GM12878 (cell line): ENCODE data around the gene MAP3K10. TPM values are rescaled to one million over a fixed set of nuclear protein-coding genes. Genes with fewer than 3 reads are reported as not detected.

Experiments used
- ATAC-seq: fragments of 200-7000 bp; cut with Tn5 transposase; 3 replicates; pipeline ENCODE4 v1.9.1; 2020; ENCODE audit warnings: mild to moderate bottlenecking, moderate library complexity
- BruUV-seq: library from RNA; stranded (reverse); fragments of 400-500 nt; replicated peaks from 2 replicates; lab custom pipeline; 2021; lab: Mats Ljungman, UMichigan
- CTCF ChIA-PET: fragments of 300-600 bp; sonication (Branson Sonifier 250); formaldehyde crosslinking; extraction: SDS; loops from one replicate; lab custom pipeline; 2021; ENCODE audit warnings: inconsistent platforms; lab: Yijun Ruan, JAX
- POLR2A ChIA-PET: fragments of 350-600 bp; formaldehyde crosslinking; extraction: SDS; loops from one replicate; lab custom pipeline; 2021; ENCODE audit warnings: inconsistent platforms; lab: Charles Lee
- RAD21 ChIA-PET: fragments of 300-600 bp; sonication (Branson Sonifier 250); formaldehyde crosslinking; loops from one replicate; lab custom pipeline; 2023; ENCODE audit warnings: antibody characterized with exemption; ENCODE audit not compliant: unreplicated experiment; lab: Charles Lee
- SMC1A ChIA-PET: fragments of 300-600 bp; sonication (Branson Sonifier 250); formaldehyde crosslinking; loops from one replicate; lab custom pipeline; 2023; ENCODE audit not compliant: unreplicated experiment, uncharacterized antibody; lab: Charles Lee
- DNase-seq: peaks from one replicate; pipeline ENCODE4 v3.0.0-alpha.2; 2011; ENCODE audit warnings: low read depth, low spot score
- FAIRE-seq: peaks from 3 replicates; lab custom pipeline; 2011; peaks lifted over from hg19 to GRCh38; lab: Jason Lieb, UNC
- H2AFZ ChIP-seq: 2 replicates; pipeline ENCODE4 v1.6.0; 2011; ENCODE audit warnings: low read depth, low read length, control low read depth; ENCODE audit not compliant: control insufficient read depth
- H3K27ac ChIP-seq: 2 replicates; pipeline ENCODE4 v1.5.1; 2011; ENCODE audit warnings: control low read depth; ENCODE audit not compliant: control insufficient read depth, insufficient read depth
- H3K27me3 ChIP-seq, 2 experiments: replicated peaks in 1 of 2; 2 replicates each; pipeline versions ENCODE4 v1.6.0 to v1.6.1; 2011; ENCODE audit warnings: low read length in 1 of 2; ENCODE audit not compliant: control insufficient read depth in 2 of 2, insufficient read depth in 2 of 2
- H3K36me3 ChIP-seq, 2 experiments: 2 replicates each; pipeline ENCODE4 v1.5.1; 2011; ENCODE audit warnings: low read length in 1 of 2; ENCODE audit not compliant: control insufficient read depth in 2 of 2, insufficient read depth in 2 of 2
- H3K4me1 ChIP-seq: 2 replicates; pipeline ENCODE4 v1.6.1; 2011; ENCODE audit warnings: mild to moderate bottlenecking, low read length, moderate library complexity, mixed read lengths; ENCODE audit not compliant: control insufficient read depth, insufficient read depth
- H3K4me2 ChIP-seq: 2 replicates; pipeline ENCODE4 v1.6.0; 2011; ENCODE audit warnings: control low read depth; ENCODE audit not compliant: control insufficient read depth, insufficient read depth
- H3K4me3 ChIP-seq: fragments of 200-600 bp; sonication (generic); 2 replicates; pipeline ENCODE4 v1.5.1; 2016
- H3K79me2 ChIP-seq: 2 replicates; pipeline ENCODE4 v1.6.0; 2011; ENCODE audit warnings: low read length; ENCODE audit not compliant: control insufficient read depth, insufficient read depth
- H3K9ac ChIP-seq: 2 replicates; pipeline ENCODE4 v1.8.0; 2011; ENCODE audit warnings: low read length, control low read depth, mixed read lengths; ENCODE audit not compliant: control insufficient read depth, insufficient read depth
- H3K9me3 ChIP-seq: replicated peaks from 3 replicates; pipeline ENCODE4 v1.5.1; 2011; ENCODE audit warnings: mild to moderate bottlenecking, low read length; ENCODE audit not compliant: control insufficient read depth, insufficient read depth
- H4K20me1 ChIP-seq: 2 replicates; pipeline ENCODE4 v1.6.0; 2011; ENCODE audit not compliant: control insufficient read depth, insufficient read depth
- CHD1 ChIP-seq: IDR thresholded peaks from 2 replicates; pipeline ENCODE4 v1.6.1; 2012; ENCODE audit warnings: low read depth, low read length, improper control_type of control experiment
- CREM ChIP-seq: IDR thresholded peaks from 2 replicates; pipeline ENCODE4 v1.6.1; 2014; ENCODE audit warnings: antibody characterized with exemption, low read depth
- EZH2 ChIP-seq: IDR thresholded peaks from 2 replicates; pipeline ENCODE4 v1.6.1; 2012; ENCODE audit warnings: low read depth, mild to moderate bottlenecking, control low read depth, inconsistent platforms, low read length, borderline replicate concordance; ENCODE audit not compliant: control insufficient read depth
- MAX ChIP-seq: IDR thresholded peaks from 2 replicates; pipeline ENCODE4 v1.6.1; 2012; ENCODE audit warnings: low read depth, low read length, improper control_type of control experiment
- MYC ChIP-seq: IDR thresholded peaks from 2 replicates; pipeline ENCODE4 v1.6.1; 2011; ENCODE audit warnings: mild to moderate bottlenecking, low read length, moderate library complexity, inconsistent platforms; ENCODE audit not compliant: insufficient read depth, insufficient replicate concordance, insufficient read length, severe bottlenecking
- NR2F1 ChIP-seq: fragments of 450-650 bp; conservative IDR thresholded peaks from 2 replicates; pipeline ENCODE4 v1.6.1; 2017; ENCODE audit warnings: mild to moderate bottlenecking
- PBX3 ChIP-seq: IDR thresholded peaks from 2 replicates; pipeline ENCODE4 v1.6.1; 2011; ENCODE audit warnings: mild to moderate bottlenecking, low read depth, low read length, moderate library complexity; ENCODE audit not compliant: insufficient replicate concordance
- RUNX3 ChIP-seq: IDR thresholded peaks from 2 replicates; pipeline ENCODE4 v1.6.1; 2012; ENCODE audit warnings: low read length, inconsistent platforms
- STAT1 ChIP-seq: fragments of 450-650 bp; conservative IDR thresholded peaks from 2 replicates; pipeline ENCODE4 v1.6.1; 2014; ENCODE audit warnings: antibody characterized with exemption, mild to moderate bottlenecking
- TCF12 ChIP-seq: IDR thresholded peaks from 2 replicates; pipeline ENCODE4 v1.6.1; 2011; ENCODE audit warnings: low read depth, mild to moderate bottlenecking, low read length
- TCF3 ChIP-seq: IDR thresholded peaks from 2 replicates; pipeline ENCODE4 v1.6.1; 2012; ENCODE audit warnings: low read depth, mild to moderate bottlenecking, low read length, borderline replicate concordance; ENCODE audit not compliant: insufficient read depth
- USF1 ChIP-seq: IDR thresholded peaks from 2 replicates; pipeline ENCODE4 v1.6.1; 2011; ENCODE audit warnings: borderline replicate concordance, low read depth, mild to moderate bottlenecking, moderate library complexity, mixed read lengths, low read length; ENCODE audit not compliant: insufficient read depth; ENCODE audit errors: extremely low read length
- YY1 ChIP-seq: IDR thresholded peaks from 2 replicates; pipeline ENCODE4 v1.6.1; 2011; ENCODE audit warnings: low read depth, mild to moderate bottlenecking, low read length
- ZNF592 ChIP-seq: fragments of 450-650 bp; IDR thresholded peaks from 2 replicates; pipeline ENCODE4 v1.6.1; 2017; ENCODE audit warnings: mild to moderate bottlenecking, moderate library complexity
- WGBS: methylation state at CpG from one replicate; pipeline ENCODE4 v1.1.6; 2016; ENCODE audit warnings: low lambda C conversion rate; ENCODE audit not compliant: insufficient replicate concordance, insufficient coverage; ENCODE audit errors: missing lambda C conversion rate; 5-methylcytosine and 5-hydroxymethylcytosine counted together
- in situ Hi-C: fragments of 300-500 bp; cut with MboI; formaldehyde crosslinking; loops from 9 replicates; pipeline ENCODE4 v1.14.3; 2018; ENCODE audit warnings: mixed read lengths
- intact Hi-C: fragments of 100-400 bp; cut with micrococcal nuclease; formaldehyde crosslinking; loops from one replicate; pipeline ENCODE4 v1.14.2; 2022; ENCODE audit not compliant: unreplicated experiment
- polyA plus RNA-seq, 11 experiments: library from polyadenylated mRNA; depleted of rRNA in 4 of 11; unstranded in 6 of 11; stranded (reverse) in 5 of 11; fragments of >200 nt; fragmentation: Nextera tagmentation in 4 of 11; fragmentation: Illumina TruSeq in 1 of 11; extraction: Ambion mirVana in 4 of 11; extraction: Trizol in 1 of 11; gene quantifications; 1 replicate in 1 of 11; 2 replicates in 10 of 11; pipeline versions ENCODE4 v1.2.1 to v1.2.3, GENCODE V29; 2011 to 2016; ENCODE audit warnings: inconsistent platforms in 2 of 11, missing spikeins in 2 of 11, low read depth in 1 of 11
- total RNA-seq, 4 experiments: library from RNA; depleted of rRNA in 3 of 4; stranded (reverse); fragments of >200 nt in 3 of 4; fragmentation: Illumina TruSeq in 1 of 4; extraction: Trizol in 1 of 4; gene quantifications; 2 replicates each; pipeline versions ENCODE4 v1.2.1 to v1.2.3, GENCODE V29; 2013 to 2021

The MAP3K10 gene
- total and polyA plus RNA-seq, 10 of the 15 experiments (the other 5 are each of a cell fraction or from before 2014, with no cell fraction given): 0.11 to 16.6 (median 2.6) TPM

GRCh38 chr19:40177286-40178070 is 13.7 kb upstream of the MAP3K10 start (continued):
- TF ChIP-seq CHD1 (no peak), PBX3 (no peak), NR2F1 (no peak), YY1 (no peak), RUNX3 (no peak)

GRCh38 chr19:40178756-40179155 is 12.5 kb upstream of the MAP3K10 start:
- H3K4me2 ChIP-seq: no peak overlapping the region
- H4K20me1 ChIP-seq: no peaks in the 10 kb centered on the region
- RAD21 ChIA-PET: no interaction called here
- CTCF ChIA-PET: interaction anchor here (2.4 kb wide), 1 partner anchor 13 kb away, joined by 11 read pairs; no protein-coding TSS in a partner anchor
- no peak overlapping the region for H2AFZ ChIP-seq
- no peaks in the 10 kb centered on the region for H3K36me3 ChIP-seq
- DNase-seq (no peak), FAIRE-seq (no peak), ATAC-seq (no peak)
- SMC1A ChIA-PET: no interaction called here
- H3K27me3 ChIP-seq: no peaks in the 10 kb centered on the region
- no peaks in the 10 kb centered on the region for H3K4me1 ChIP-seq
- in situ Hi-C loops: no loop called here
- POLR2A ChIA-PET: interaction anchor here (0.7 to 1.7 kb wide), 2 partner anchors 11 to 1120 kb away, joined by 4 to 5 read pairs; no protein-coding TSS in a partner anchor
- BruUV-seq: no TSS peak
- no peaks in the 10 kb centered on the region for H3K9me3 ChIP-seq
- no peaks in the 10 kb centered on the region for H3K79me2 ChIP-seq
- H3K27ac ChIP-seq: no peak overlapping the region
- WGBS: 24% methylated on average over 4 of the region's 4 CpGs
- intact Hi-C loops: no loop called here
- H3K4me3 ChIP-seq: no peak overlapping the region
- no peak overlapping the region for H3K9ac ChIP-seq
- TF ChIP-seq TCF3 (no peak), ZNF592 (no peak), CREM (no peak), USF1 (no peak), MYC (no peak), TCF12 (no peak), STAT1 (no peak), MAX (no peak), EZH2 (no peak)
